A172 (cell line): ENCODE results near the gene TEN1. TPM values are rescaled to one million over a fixed set of nuclear protein-coding genes. Genes with fewer than 3 reads are reported as not detected.

Experiments used
- DNase-seq: peaks from one replicate; pipeline ENCODE4 v3.0.0-alpha.2; 2015; ENCODE audit warnings: low spot score
- total RNA-seq: library from RNA; depleted of rRNA; stranded (reverse); fragments of >200 nt; shearing (Covaris generic); gene quantifications from 2 replicates; pipeline ENCODE4 v1.2.3, GENCODE V29; 2014

TEN1 gene
- total RNA-seq, 1 experiment from 2014 or later: 28.4 TPM

DNA sequence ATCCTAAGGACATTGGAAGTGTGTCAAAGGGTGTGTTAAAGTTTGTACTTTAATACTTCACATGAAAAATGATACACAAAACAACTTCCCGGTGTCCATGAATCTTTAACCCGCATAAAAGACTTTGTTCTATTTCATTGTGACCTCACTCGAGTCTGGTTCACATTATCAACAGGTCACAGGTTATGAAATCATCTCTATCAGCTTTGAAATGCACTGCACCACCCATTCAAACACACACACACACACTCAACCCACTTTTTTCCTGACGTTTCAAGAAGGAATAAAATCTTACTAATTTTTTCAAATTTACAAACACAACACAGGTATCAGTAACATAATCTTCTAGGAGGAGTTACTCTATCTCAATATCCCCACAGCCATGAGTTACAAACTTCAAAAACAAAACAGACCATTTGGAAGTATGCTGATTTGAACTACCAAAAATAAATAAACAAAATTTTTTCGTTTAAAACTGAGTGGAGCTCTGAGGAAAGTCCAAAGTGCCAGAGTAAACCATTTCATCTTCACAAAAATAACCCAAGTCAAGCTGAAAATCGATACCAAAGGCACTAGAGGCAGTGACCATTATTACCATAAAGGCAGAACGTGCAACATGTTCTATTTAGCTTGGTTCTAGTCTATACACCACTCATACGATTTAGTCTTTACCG lies 2.7 kb upstream of the TEN1 start:
- DNase-seq: no peak

DNA sequence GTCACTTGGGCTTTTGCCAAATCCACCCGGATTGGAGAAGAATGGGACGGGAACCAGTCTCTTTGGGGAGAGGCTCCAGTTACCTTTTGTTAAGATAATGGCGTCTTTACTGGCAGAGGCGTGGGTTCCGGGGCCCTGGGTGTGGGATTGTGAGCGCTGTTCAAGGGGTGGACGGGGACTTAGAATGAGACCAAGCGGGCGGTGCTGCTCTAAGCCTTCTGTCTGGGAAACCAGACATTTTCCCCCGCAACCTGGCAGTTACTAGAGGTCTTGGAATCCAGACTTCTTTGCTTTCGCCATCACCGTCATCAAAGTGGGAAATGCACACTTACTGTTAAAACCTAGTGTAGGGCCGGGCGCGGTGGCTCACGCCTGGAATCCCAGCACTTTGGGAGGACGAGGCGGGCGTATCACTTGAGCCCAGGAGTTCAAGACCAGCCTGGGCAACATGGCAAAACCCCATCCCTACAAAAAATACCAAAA lies 706 bp downstream of the TEN1 start:
- no peak for DNase-seq

- DNase-seq: no peak
These were observed 1.4 kb downstream of the TEN1 start for GRCh38 chr17:75980188-75981018.

DNA sequence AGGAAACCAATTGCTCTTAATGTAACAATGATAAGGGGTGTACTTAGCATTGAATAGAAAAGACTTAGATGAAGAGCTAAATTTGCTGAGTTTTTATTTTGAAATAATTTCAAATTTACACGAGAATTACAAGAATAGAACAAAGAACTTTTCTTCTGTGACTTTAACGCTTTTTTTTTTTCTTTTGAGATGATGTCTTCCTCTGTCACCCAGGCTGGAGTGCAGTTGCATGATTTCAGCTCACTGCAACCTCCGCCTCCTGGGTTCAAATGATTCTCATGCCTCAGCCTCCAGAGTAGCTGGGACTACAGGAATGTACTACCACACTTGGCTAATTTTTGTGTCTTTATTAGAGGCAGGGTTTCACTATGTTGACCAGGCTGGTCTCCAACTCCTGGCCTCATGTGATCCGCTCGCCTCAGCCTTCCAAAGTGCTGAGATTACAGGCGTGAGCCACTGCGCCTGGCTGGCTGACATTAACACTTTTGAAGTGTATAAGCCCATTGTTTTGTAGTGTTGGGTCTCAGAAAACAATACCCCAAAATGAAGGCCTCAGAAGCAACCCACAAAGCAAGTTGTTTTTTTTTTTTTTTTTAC lies 2.1 kb downstream of the TEN1 start:
- no peak for DNase-seq

DNA sequence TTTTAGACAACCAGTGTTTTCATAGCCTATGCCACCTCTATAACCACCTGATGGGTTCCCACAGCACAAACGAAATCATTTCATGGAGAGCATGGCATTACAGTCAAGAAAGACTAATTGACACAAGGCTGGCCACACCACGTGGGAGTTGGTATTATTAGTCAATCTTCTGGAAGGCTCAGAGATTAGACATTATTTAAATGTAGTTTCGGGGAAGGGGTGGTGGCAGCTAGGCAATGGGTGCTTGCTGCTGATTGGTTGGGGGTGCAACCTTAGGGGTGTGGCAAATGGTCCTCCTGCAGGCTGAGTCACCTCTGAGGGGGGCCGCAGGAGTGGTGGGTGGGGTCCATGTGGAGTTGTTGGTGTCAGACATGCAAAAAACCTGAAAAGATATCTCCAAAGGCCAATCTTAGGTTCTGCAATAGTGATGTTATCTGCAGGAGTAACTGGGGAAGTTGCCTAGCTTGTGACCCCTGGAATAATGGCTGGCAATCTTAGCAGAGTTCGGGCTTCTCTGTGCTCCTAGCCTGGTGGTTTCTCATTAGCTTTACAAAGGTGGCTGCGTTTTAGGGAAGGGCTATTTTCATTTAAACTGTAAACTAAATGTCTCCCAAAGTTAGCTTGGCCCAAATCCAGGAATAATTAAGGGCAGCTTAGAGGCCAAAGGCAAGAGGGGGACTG lies 4.6 kb downstream of the TEN1 start:
- DNase-seq: no peak

DNA sequence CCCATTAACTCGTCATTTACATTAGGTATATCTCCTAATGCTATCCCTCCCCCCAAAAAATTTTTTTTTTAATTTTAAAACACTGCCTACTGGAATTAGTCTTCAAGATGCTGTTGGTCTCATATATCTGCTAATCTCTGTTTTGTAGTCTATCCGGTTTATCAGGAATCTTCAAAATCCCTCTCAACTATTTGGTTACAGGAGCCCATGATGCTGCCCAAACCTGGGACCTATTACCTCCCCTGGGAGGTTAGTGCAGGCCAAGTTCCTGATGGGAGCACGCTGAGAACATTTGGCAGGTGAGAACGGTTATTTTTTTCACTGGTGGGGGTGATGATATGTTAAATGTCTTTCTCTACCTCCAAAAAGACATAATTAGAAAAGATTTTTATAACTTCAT lies 6.9 kb downstream of the TEN1 start:
- no peak for DNase-seq

DNA sequence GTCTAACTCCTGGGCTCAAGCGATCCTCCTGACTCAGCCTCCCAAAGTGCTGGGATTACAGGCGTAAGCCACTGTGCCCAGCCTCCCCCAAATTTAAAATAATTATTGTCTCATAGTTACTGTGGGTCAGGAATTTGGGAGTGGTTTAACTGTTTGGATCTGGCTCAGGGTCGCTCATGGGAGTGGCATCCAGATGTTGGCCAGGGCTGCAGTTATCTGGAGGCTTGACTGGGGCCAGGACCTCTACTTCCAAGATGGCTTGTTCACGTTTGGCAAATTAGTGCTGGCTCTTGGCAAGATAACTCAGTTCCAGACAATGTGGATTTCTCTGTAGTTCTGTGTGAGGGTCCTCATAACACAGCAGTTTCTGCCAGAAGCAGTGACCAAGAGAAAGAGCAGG lies 8.0 kb downstream of the TEN1 start:
- no peak for DNase-seq

DNA sequence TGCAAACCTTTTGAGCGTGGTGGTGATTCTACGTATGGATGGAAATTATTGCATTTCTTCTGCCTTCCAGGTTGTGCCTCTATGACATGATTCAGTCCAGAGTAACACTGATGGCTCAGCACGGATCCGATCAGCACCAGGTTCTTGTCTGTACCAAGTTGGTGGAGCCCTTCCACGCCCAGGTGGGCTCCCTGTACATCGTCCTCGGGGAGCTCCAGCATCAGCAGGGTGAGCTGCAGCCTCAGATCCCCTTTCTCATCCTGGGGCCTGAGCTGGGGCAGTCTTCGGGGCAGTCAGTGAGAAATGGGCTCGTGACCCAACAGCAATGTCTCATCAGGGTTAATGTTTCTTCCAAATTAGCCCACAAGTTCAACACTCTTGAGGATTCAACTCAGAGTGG lies 12.4 kb downstream of the TEN1 start:
- no peak for DNase-seq

- no peak for DNase-seq
These were observed 15.8 kb downstream of the TEN1 start for GRCh38 chr17:75994802-75995370.

DNA sequence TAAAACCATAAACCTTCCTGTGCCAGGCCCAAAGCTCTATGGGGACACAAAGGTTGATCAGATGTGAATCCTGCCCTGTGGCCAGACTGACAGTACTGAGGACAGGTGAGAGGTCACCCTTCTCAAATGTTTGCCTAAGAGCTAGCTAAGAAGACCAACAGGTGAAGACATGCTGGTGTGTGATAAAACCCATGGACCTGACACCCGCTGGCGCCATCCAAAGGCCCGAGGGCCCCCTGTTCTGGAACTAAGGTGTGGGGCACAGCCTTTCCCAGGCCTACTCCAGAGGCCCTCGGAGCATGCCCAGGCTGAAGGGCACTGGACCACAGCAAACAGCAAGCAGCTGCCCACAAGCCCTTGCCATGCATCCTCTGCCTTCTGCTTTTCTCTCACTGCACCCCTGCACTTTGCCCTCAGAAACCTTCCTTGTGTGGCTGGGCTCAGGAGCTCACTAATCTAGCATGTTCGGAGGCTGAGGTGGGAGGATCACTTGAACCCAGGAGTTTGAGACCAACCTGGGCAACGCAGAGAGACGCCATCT lies 16.4 kb downstream of the TEN1 start:
- no peak for DNase-seq

GRCh38 chr17:75996665-75997590 lies 17.9 kb downstream of the TEN1 start:
- DNase-seq: peak; percentile 90

GRCh38 chr17:75998327-75998795 lies 19.3 kb downstream of the TEN1 start:
- DNase-seq: no peak

- no peak for DNase-seq
These were observed 21.1 kb downstream of the TEN1 start for GRCh38 chr17:76000016-76000754.

- no peak for DNase-seq
These were observed 21.9 kb downstream of the TEN1 start, which contains the start of gene CDK3 for GRCh38 chr17:76000755-76001521. TSS of gene CDK3 (plus strand) at chr17:76000855. CDS start at chr17:76001426, 571 bp downstream.

DNA sequence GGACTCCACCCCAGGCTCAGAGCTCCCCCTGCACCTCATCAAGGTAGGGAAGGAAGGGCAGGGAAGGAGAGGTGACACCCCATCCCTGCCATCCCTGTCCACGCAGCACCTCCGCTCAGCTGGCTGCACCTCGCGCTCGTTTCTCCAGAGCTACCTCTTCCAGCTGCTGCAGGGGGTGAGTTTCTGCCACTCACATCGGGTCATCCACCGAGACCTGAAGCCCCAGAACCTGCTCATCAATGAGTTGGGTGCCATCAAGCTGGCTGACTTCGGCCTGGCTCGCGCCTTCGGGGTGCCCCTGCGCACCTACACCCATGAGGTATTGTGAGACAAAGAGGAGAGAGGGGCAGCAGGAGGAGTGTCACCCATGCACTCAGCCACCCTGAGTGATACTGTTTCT lies 23.1 kb downstream of the TEN1 start:
- DNase-seq: no peak

DNA sequence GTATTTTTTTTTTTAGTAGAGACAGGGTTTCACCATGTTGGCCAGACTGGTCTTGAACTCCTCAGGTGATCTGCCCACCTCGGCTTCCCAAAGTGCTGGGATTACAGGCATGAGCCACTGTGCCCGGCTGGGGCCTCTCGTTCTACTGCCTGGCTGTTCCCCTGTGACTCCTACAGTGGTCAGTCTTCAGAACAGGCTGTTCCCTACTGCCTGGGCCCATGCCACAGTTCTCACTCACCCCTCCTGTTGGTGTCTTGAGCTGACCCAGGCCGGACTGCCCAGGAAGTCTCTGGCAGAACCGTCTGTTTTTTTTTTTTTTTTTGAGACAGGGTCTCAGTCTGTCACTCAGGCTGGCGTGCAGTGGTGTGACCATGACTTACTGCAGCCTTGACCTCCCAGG lies 24.9 kb downstream of the TEN1 start:
- no peak for DNase-seq

GRCh38 chr17:76004750-76005262 lies 25.8 kb downstream of the TEN1 start:
- no peak for DNase-seq
